ENCODE measurements around the gene RIMBP2. TPM values are rescaled to one million over a fixed set of nuclear protein-coding genes. Genes with fewer than 3 reads are reported as not detected.

The RIMBP2 gene
- total and polyA plus RNA-seq, 9 donors = 1.1 to 16.2 (median 3.5) TPM

- H3K36me3 ChIP-seq = no peaks in the 10 kb centered on the region
- no peaks in the 10 kb centered on the region for H3K27me3 ChIP-seq
- no peaks in the 10 kb centered on the region for H3K9me3 ChIP-seq
- no peaks in the 10 kb centered on the region for H3K4me1 ChIP-seq (ENCODE audit: insufficient read depth)
- 89 to 91% (median 89%) methylated on average over 41 of the region's 41 CpGs for WGBS, 3 donors
- H3K27ac ChIP-seq = no peak overlapping the region
- no peak for TF ChIP-seq EP300 (IDR thresholded peaks at IDR 0.05)
- intact Hi-C loops (cut with DNase I) = no loop called here
- DNase-seq = no peak
- no peak overlapping the region for H3K4me3 ChIP-seq
Observed at GRCh38 chr12:130451001-130451930, 264.8 kb downstream of the RIMBP2 start.

- WGBS, 3 donors = 82 to 94% (median 88%) methylated on average over 17 to 18 of the region's 18 CpGs
- TF ChIP-seq CTCF (IDR thresholded peaks at IDR 0.05) (no peak), EP300 (IDR thresholded peaks at IDR 0.05) (no peak)
Observed at GRCh38 chr12:130449291-130449690, 266.8 kb downstream of the RIMBP2 start.

GRCh38 chr12:130448044-130448821 is 267.9 kb downstream of the RIMBP2 start:
- intact Hi-C loops (cut with DNase I) = no loop called here
- no peak overlapping the region for H3K4me3 ChIP-seq
- DNase-seq = no peak
- no peaks in the 10 kb centered on the region for H3K36me3 ChIP-seq
- TF ChIP-seq POLR2A (IDR thresholded peaks at IDR 0.05) = no peak
- no peak for TF ChIP-seq EP300 (IDR thresholded peaks at IDR 0.05)
- TF ChIP-seq CTCF (IDR thresholded peaks at IDR 0.05) = no peak
- H3K4me1 ChIP-seq (ENCODE audit: insufficient read depth) = no peaks in the 10 kb centered on the region
- H3K27me3 ChIP-seq = no peaks in the 10 kb centered on the region
- H3K9me3 ChIP-seq = no peaks in the 10 kb centered on the region
- 77 to 82% (median 78%) methylated on average over 20 of the region's 20 CpGs for WGBS, 3 donors
- H3K27ac ChIP-seq = no peak overlapping the region

More at GRCh38 chr12:130449291-130449690, 266.8 kb downstream of the RIMBP2 start:
- Histone ChIP-seq H3K36me3 (no peaks in the 10 kb centered on the region), H3K4me3 (no peak overlapping the region), H3K27me3 (no peaks in the 10 kb centered on the region), H3K27ac (no peak overlapping the region), H3K4me1 (ENCODE audit: insufficient read depth) (no peaks in the 10 kb centered on the region), H3K9me3 (no peaks in the 10 kb centered on the region)
- DNase-seq = no peak
- intact Hi-C loops (cut with DNase I) = no loop called here

- Histone ChIP-seq H3K27ac (no peak overlapping the region), H3K4me3 (no peak overlapping the region), H3K36me3 (no peaks in the 10 kb centered on the region), H3K4me1 (ENCODE audit: insufficient read depth) (no peaks in the 10 kb centered on the region), H3K9me3 (no peaks in the 10 kb centered on the region), H3K27me3 (no peaks in the 10 kb centered on the region)
- intact Hi-C loops (cut with DNase I) = no loop called here
- WGBS, 3 donors = 84 to 88% (median 85%) methylated on average over 11 of the region's 11 CpGs
- TF ChIP-seq EP300 (IDR thresholded peaks at IDR 0.05) = no peak
- no peak for TF ChIP-seq CTCF (IDR thresholded peaks at IDR 0.05)
- no peak for TF ChIP-seq POLR2A (IDR thresholded peaks at IDR 0.05)
- no peak for DNase-seq
Observed at GRCh38 chr12:130447655-130447965, 268.5 kb downstream of the RIMBP2 start.
